Heart right ventricle (tissue), 16 donors: ENCODE results near the gene AK2. TPM values are rescaled to one million over a fixed set of nuclear protein-coding genes. Genes with fewer than 3 reads are reported as not detected.

Experiments
- ATAC-seq, 8 donors: fragments of 200-7000 bp; cut with Tn5 transposase; one replicate each; pipeline ENCODE4 v1.9.1; 2020; ENCODE audit warnings: mild to moderate bottlenecking in 8 of 8, moderate library complexity in 8 of 8, moderate number of reproducible peaks in 1 of 8
- DNase-seq, 2 donors: peaks; one replicate each; pipeline ENCODE4 v3.0.0-alpha.2; 2020
- H3K27ac ChIP-seq, 10 donors: fragments of 200-600 bp; sonication (generic) in 2 of 10; one replicate each; pipeline versions ENCODE4 v1.5.0 to v1.8.0; 2020 to 2022; ENCODE audit warnings: mild to moderate bottlenecking in 3 of 10
- H3K27me3 ChIP-seq, 7 donors: fragments of 200-600 bp; one replicate each; pipeline ENCODE4 v1.8.0; 2021 to 2022; ENCODE audit warnings: mild to moderate bottlenecking in 2 of 7
- H3K36me3 ChIP-seq, 9 donors: fragments of 200-600 bp; sonication (generic) in 1 of 9; one replicate each; pipeline versions ENCODE4 v1.5.0 to v1.8.0; 2020 to 2022; ENCODE audit warnings: mild to moderate bottlenecking in 2 of 9
- H3K4me1 ChIP-seq, 9 donors: fragments of 200-600 bp; sonication (generic) in 1 of 9; one replicate each; pipeline versions ENCODE4 v1.5.0 to v1.8.0; 2020 to 2022; ENCODE audit warnings: mild to moderate bottlenecking in 4 of 9
- H3K4me3 ChIP-seq, 10 donors: fragments of 200-600 bp; sonication (generic) in 2 of 10; one replicate each; pipeline versions ENCODE4 v1.5.0 to v1.8.0; 2020 to 2022; ENCODE audit warnings: mild to moderate bottlenecking in 7 of 10, moderate library complexity in 2 of 10
- H3K9me3 ChIP-seq, 11 donors: fragments of 200-600 bp in 10 of 11; sonication (generic) in 2 of 11; one replicate each; pipeline versions ENCODE4 v1.5.0 to v1.8.0; 2013 to 2022; ENCODE audit warnings: mild to moderate bottlenecking in 2 of 11, control low read depth in 1 of 11, moderate library complexity in 1 of 11
- WGBS, 2 donors: extraction: QIAGEN DNeasy Blood & Tissue Kit; methylation state at CpG; one replicate each; pipeline ENCODE4 v1.1.7; 2013; ENCODE audit warnings: inconsistent platforms in 1 of 2; 5-methylcytosine and 5-hydroxymethylcytosine counted together
- intact Hi-C, 10 donors: fragments of 100-400 bp; cut with DNase I; formaldehyde crosslinking; loops; one replicate each; pipeline versions ENCODE4 v1.11.1 to v1.14.2; 2022
- polyA plus RNA-seq, 2 donors: library from polyadenylated mRNA; stranded (reverse); fragments of 200-250 nt; gene quantifications; one replicate each; pipeline ENCODE4 v1.2.3, GENCODE V29; 2013
- total RNA-seq, 10 donors: library from RNA; stranded (reverse); fragmentation: NEBNext Ultra II Directional in 3 of 10; extraction: Animal tissue kit (Norgen Biotek cat#: 25700) in 3 of 10; gene quantifications; one replicate each; pipeline versions ENCODE4 v1.2.1 to v1.2.4, GENCODE V29; 2021 to 2023
- TF ChIP-seq, protein P1 (sequence below), 9 donors: fragments of 200-600 bp; sonication (generic) in 2 of 9; IDR thresholded peaks; one replicate each; pipeline versions ENCODE4 v1.5.0 to v1.8.0; 2021 to 2022; ENCODE audit warnings: antibody characterized with exemption in 9 of 9, mild to moderate bottlenecking in 5 of 9, moderate library complexity in 1 of 9
- donor health status: Arrhythmogenic right ventricular cardiomyopathy.
- donor health status: ischemic (EF 13 %, LVEDD 7.1; RV severe dilation, severe dysfunction).
- donor health status: healthy with polysubstance abuse.
- donor health status: DM: no; HTN: yes; CAD: no.
- donor health status: DM: no; HTN: no; CAD: no.
- donor health status: ischemic (EF 25% LVEDD 6.9; RV normal size, moderate dysfunction).
- donor health status: ischemic (EF 25% LVEDD 5.7; RV mildly dilated, moderate dysfunction).
- donor health status: healthy.
- donor health status: DM: yes; HTN: yes; CAD: no.
- donor health status: Ischemic cardiomyopathy.
- donor health status: ischemic (EF 35%, LVEDD 5.7; RV mildly dilated, moderate dysfunction).
- donor health status: nonischemic (EF 11% LVEDD 7.7; RV severe dilation, severe dysfunction).
- donor health status: DM: yes; HTN: yes; CAD: no.
- donor health status: PGD.
- donor health status: ischemic (EF 29% LVEDD 5.4; RV normal size, mild dysfunction).
- donor health status: nonischemic (EF 23%, LVEDD 6.1; RV moderate dilation, normal function).

The AK2 gene
- total and polyA plus RNA-seq, 12 donors, result 93.3 to 305 (median 118) TPM

DNA sequence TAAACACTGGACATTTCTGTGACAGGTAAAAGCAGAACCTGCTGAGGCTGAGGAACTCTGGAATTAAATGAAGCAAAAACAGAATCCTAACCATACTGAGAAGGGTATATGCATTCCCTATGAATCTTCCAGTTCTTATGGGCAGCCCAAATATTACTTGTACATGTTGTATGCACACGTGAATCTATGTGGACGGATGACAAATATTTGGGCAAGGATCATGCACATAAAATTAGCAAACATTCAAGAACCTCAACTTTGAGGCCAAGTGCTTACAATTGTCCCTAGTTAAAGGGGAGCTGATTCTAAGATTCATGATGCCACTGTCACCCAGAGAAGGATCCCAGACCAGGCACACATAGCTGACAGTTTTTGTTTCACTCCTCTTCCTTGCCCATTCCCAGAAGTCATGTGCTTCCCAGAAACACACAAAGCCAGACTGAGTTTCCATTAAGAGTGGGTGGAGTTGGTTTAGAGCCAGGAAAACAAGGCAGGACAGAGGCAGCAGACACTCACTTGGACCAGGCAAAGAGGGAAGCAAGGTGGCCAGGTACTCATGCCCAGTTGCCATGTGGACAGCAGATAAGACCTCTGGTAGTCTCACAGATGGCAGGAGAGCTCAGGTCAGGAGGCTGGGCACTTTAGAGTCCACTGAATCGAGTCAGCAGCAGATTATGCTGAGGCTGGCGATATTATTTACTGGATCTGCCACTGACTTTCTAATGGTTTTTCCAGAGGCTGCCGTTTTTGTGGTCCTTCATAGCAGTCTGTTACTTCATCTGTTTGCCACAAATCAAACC, 25.6 kb downstream of the AK2 start:
- TF ChIP-seq, protein P1, sequence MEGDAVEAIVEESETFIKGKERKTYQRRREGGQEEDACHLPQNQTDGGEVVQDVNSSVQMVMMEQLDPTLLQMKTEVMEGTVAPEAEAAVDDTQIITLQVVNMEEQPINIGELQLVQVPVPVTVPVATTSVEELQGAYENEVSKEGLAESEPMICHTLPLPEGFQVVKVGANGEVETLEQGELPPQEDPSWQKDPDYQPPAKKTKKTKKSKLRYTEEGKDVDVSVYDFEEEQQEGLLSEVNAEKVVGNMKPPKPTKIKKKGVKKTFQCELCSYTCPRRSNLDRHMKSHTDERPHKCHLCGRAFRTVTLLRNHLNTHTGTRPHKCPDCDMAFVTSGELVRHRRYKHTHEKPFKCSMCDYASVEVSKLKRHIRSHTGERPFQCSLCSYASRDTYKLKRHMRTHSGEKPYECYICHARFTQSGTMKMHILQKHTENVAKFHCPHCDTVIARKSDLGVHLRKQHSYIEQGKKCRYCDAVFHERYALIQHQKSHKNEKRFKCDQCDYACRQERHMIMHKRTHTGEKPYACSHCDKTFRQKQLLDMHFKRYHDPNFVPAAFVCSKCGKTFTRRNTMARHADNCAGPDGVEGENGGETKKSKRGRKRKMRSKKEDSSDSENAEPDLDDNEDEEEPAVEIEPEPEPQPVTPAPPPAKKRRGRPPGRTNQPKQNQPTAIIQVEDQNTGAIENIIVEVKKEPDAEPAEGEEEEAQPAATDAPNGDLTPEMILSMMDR (IDR thresholded peaks at IDR 0.05), result no peak
- peak overlapping the region in 3 of 10 donors; percentile 6 to 8 (median 6) for H3K4me3 ChIP-seq
- peaks cover 27 to 78% (median 63%) of the 10 kb centered on the region in 9 donors for H3K4me1 ChIP-seq
- no peaks in the 10 kb centered on the region for H3K9me3 ChIP-seq
- peak overlapping the region; percentile 67 to 95 (median 85) for H3K27ac ChIP-seq
- intact Hi-C loops, result loop anchor here in 5 of 10 donors (2.0 to 10.0 kb wide), 4 partner anchors 46 to 79 kb away; partner anchors contain the start of gene RNF19B (in 4 of the 5)
- peak in 1 of 2 donors; percentile 90 for DNase-seq
- peak; percentile 87 to 94 (median 90) for ATAC-seq
- H3K36me3 ChIP-seq, result peaks cover 0 to 73% (median 28%) of the 10 kb centered on the region in 9 donors
- H3K27me3 ChIP-seq, result no peaks in the 10 kb centered on the region
- 14 to 15% methylated on average over 5 of the region's 5 CpGs for WGBS, 2 donors

DNA sequence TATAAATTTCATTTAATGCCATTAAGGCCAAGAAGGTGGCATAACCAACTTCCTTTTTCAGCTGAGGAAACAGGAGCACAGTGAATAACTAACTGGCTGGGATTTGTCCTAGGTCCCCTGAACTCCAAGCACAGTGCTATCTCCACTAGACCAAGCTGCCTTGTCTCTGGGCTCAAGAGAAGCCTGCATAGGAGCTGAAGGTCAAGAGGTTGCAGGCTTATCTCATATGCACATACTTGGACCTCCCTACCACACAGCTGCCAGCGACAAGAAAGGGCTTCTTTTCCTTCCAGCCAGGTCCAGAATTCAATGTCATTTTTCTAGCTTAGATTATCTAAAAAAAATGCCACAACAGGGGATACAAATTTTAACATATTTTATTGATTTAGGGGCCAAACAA, 27.1 kb downstream of the AK2 start:
- no peak for DNase-seq
- Histone ChIP-seq H3K27me3 (no peaks in the 10 kb centered on the region), H3K4me1 (peaks cover 27 to 87% (median 78%) of the 10 kb centered on the region in 9 donors), H3K9me3 (no peaks in the 10 kb centered on the region), H3K4me3 (no peak overlapping the region), H3K36me3 (peaks cover 0 to 64% (median 28%) of the 10 kb centered on the region in 9 donors), H3K27ac (peak overlapping the region in 9 of 10 donors; percentile 75 to 95 (median 87))
- ATAC-seq, result peak in 1 of 8 donors; percentile 37
- 3 to 17% methylated on average over 1 of the region's 1 CpG for WGBS, 2 donors
- TF ChIP-seq, protein P1 (IDR thresholded peaks at IDR 0.05), result no peak
- intact Hi-C loops, result loop anchor here in 3 of 10 donors (5.0 to 10.0 kb wide), 3 partner anchors 42 to 77 kb away; no protein-coding TSS in a partner anchor

DNA sequence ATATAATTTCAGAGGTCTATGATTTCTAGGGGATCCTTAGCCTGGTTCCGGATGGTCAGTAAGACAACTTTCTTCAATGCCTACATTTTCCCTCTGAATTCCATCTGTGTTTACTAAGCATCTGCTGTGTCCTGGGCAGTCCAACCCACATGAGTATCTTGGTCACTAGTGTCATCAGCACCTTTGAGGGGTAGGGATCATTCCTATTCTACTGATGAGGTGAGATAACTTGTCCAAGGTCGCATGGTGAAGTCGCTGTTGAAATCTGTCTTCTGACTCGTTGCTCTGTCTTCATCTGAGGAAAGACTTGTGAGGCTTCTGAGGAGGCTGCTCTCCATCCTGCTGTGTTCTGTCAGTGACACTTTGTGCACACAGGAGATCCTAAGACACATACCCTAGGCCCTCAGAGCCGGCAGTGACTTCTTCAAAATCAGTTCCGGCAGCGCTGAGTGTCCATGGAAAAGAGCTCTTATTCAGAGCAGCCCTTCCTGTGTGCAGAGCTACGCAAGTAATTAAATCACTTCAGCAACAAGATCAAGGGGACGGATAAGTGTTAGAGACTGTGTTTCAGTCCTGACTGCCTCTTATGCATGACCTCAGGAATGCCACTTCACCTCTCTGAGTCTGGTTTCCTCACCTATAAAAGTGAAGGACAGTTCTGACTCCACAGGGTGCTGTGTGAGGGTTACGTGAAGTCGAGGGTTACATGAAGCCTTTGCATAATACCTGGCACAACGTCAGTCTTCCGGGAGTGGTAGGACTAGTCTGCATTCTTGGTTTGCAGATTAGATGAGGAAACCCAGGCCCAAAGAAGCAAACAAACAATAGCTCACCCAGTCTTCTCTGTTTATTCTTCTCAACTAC, 28.4 kb downstream of the AK2 start:
- peaks cover 0 to 51% (median 21%) of the 10 kb centered on the region in 9 donors for H3K36me3 ChIP-seq
- TF ChIP-seq, protein P1 (IDR thresholded peaks at IDR 0.05), result no peak
- no peak overlapping the region for H3K4me3 ChIP-seq
- ATAC-seq (peak in 1 of 8 donors; percentile 15), DNase-seq (no peak)
- WGBS, 2 donors, result 67 to 72% methylated on average over 13 of the region's 13 CpGs
- H3K9me3 ChIP-seq, result no peaks in the 10 kb centered on the region
- H3K27me3 ChIP-seq, result no peaks in the 10 kb centered on the region
- peaks cover 27 to 96% (median 78%) of the 10 kb centered on the region in 9 donors for H3K4me1 ChIP-seq
- intact Hi-C loops, result loop anchor here in 3 of 10 donors (5.0 to 10.0 kb wide), 3 partner anchors 41 to 76 kb away; no protein-coding TSS in a partner anchor
- peak overlapping the region in 7 of 10 donors; percentile 2 to 95 (median 87) for H3K27ac ChIP-seq
